Measurements from ENCODE around the gene DLG2. TPM values are rescaled to one million over a fixed set of nuclear protein-coding genes. Genes with fewer than 3 reads are reported as not detected.

The DLG2 gene
- total RNA-seq, 2 experiments from 2014 or later, result 1.3 to 1.7 TPM

- Mint-ChIP-seq H3K36me3 (ENCODE audit: low read depth) (no peaks in the 10 kb centered on the region), H3K4me3 (no peak overlapping the region), H3K4me1 (no peaks in the 10 kb centered on the region), H3K9me3 (peaks cover 30% of the 10 kb centered on the region), H3K27me3 (no peaks in the 10 kb centered on the region), H3K27ac (no peak overlapping the region)
- ChIA-PET CTCF (no interaction called here), POLR2A (no interaction called here)
- DNase-seq, result no peak
Measured at GRCh38 chr11:85170184-85170583, 457.0 kb downstream of the DLG2 start.

- ChIA-PET POLR2A (no interaction called here), CTCF (no interaction called here)
- Mint-ChIP-seq H3K4me3 (no peak overlapping the region), H3K9me3 (peaks cover 14% of the 10 kb centered on the region), H3K27ac (no peak overlapping the region), H3K4me1 (no peaks in the 10 kb centered on the region), H3K36me3 (ENCODE audit: low read depth) (no peaks in the 10 kb centered on the region), H3K27me3 (no peaks in the 10 kb centered on the region)
- DNase-seq, result no peak
Measured at GRCh38 chr11:85167471-85167870, 459.7 kb downstream of the DLG2 start.

GRCh38 chr11:85167038-85167437, 460.1 kb downstream of the DLG2 start:
- DNase-seq, result no peak
- ChIA-PET POLR2A (no interaction called here), CTCF (no interaction called here)
- H3K36me3 Mint-ChIP-seq (ENCODE audit: low read depth), result no peaks in the 10 kb centered on the region
- H3K4me1 Mint-ChIP-seq, result no peaks in the 10 kb centered on the region
- H3K9me3 Mint-ChIP-seq, result peaks cover 14% of the 10 kb centered on the region
- H3K27me3 Mint-ChIP-seq, result no peaks in the 10 kb centered on the region
- no peak overlapping the region for H3K27ac Mint-ChIP-seq
- no peak overlapping the region for H3K4me3 Mint-ChIP-seq

GRCh38 chr11:85165819-85166218, 461.3 kb downstream of the DLG2 start:
- Mint-ChIP-seq H3K36me3 (ENCODE audit: low read depth) (no peaks in the 10 kb centered on the region), H3K27ac (no peak overlapping the region), H3K27me3 (no peaks in the 10 kb centered on the region), H3K9me3 (peaks cover 13% of the 10 kb centered on the region), H3K4me1 (no peaks in the 10 kb centered on the region), H3K4me3 (no peak overlapping the region)
- ChIA-PET POLR2A (no interaction called here), CTCF (no interaction called here)
- no peak for DNase-seq

GRCh38 chr11:85164743-85165142, 462.4 kb downstream of the DLG2 start:
- Mint-ChIP-seq H3K27me3 (no peaks in the 10 kb centered on the region), H3K27ac (no peak overlapping the region), H3K4me1 (no peaks in the 10 kb centered on the region), H3K36me3 (ENCODE audit: low read depth) (no peaks in the 10 kb centered on the region), H3K9me3 (peaks cover 12% of the 10 kb centered on the region), H3K4me3 (no peak overlapping the region)
- POLR2A ChIA-PET, result no interaction called here
- CTCF ChIA-PET, result no interaction called here
- DNase-seq, result no peak

GRCh38 chr11:85154294-85154693, 472.9 kb downstream of the DLG2 start:
- DNase-seq, result no peak
- ChIA-PET POLR2A (no interaction called here), CTCF (interaction anchor here (0.7 kb wide), 1 partner anchor 701 kb away, joined by 5 read pairs; no protein-coding TSS in a partner anchor)
- H3K4me1 Mint-ChIP-seq, result no peaks in the 10 kb centered on the region
- H3K27ac Mint-ChIP-seq, result no peak overlapping the region
- no peaks in the 10 kb centered on the region for H3K36me3 Mint-ChIP-seq (ENCODE audit: low read depth)
- no peaks in the 10 kb centered on the region for H3K27me3 Mint-ChIP-seq
- no peak overlapping the region for H3K4me3 Mint-ChIP-seq
- peaks cover 13% of the 10 kb centered on the region for H3K9me3 Mint-ChIP-seq

- Mint-ChIP-seq H3K9me3 (peaks cover 17% of the 10 kb centered on the region), H3K27ac (no peak overlapping the region), H3K27me3 (no peaks in the 10 kb centered on the region), H3K4me3 (no peak overlapping the region), H3K36me3 (ENCODE audit: low read depth) (no peaks in the 10 kb centered on the region), H3K4me1 (no peaks in the 10 kb centered on the region)
- POLR2A ChIA-PET, result no interaction called here
- CTCF ChIA-PET, result no interaction called here
- no peak for DNase-seq
Measured at GRCh38 chr11:85137597-85137996, 489.5 kb downstream of the DLG2 start.

- H3K9me3 Mint-ChIP-seq, result peaks cover 10% of the 10 kb centered on the region
- H3K36me3 Mint-ChIP-seq (ENCODE audit: low read depth), result no peaks in the 10 kb centered on the region
- H3K27ac Mint-ChIP-seq, result no peak overlapping the region
- no peak overlapping the region for H3K4me3 Mint-ChIP-seq
- DNase-seq, result no peak
- no peaks in the 10 kb centered on the region for H3K27me3 Mint-ChIP-seq
- CTCF ChIA-PET, result no interaction called here
- POLR2A ChIA-PET, result no interaction called here
- H3K4me1 Mint-ChIP-seq, result no peaks in the 10 kb centered on the region
Measured at GRCh38 chr11:85133636-85134035, 493.5 kb downstream of the DLG2 start.

- DNase-seq, result no peak
- POLR2A ChIA-PET, result no interaction called here
- no peaks in the 10 kb centered on the region for H3K36me3 Mint-ChIP-seq (ENCODE audit: low read depth)
Measured at GRCh38 chr11:85132851-85133585, 494.1 kb downstream of the DLG2 start.

GRCh38 chr11:85127349-85127748, 499.8 kb downstream of the DLG2 start:
- ChIA-PET CTCF (no interaction called here), POLR2A (no interaction called here)
- no peak for DNase-seq
- Mint-ChIP-seq H3K27ac (no peak overlapping the region), H3K4me1 (no peaks in the 10 kb centered on the region), H3K36me3 (ENCODE audit: low read depth) (no peaks in the 10 kb centered on the region), H3K27me3 (no peaks in the 10 kb centered on the region), H3K9me3 (peaks cover 16% of the 10 kb centered on the region), H3K4me3 (no peak overlapping the region)

More at GRCh38 chr11:85132851-85133585, 494.1 kb downstream of the DLG2 start:
- peaks cover 7% of the 10 kb centered on the region for H3K9me3 Mint-ChIP-seq
- H3K27ac Mint-ChIP-seq, result no peak overlapping the region
- H3K4me3 Mint-ChIP-seq, result no peak overlapping the region
- H3K4me1 Mint-ChIP-seq, result no peaks in the 10 kb centered on the region
- H3K27me3 Mint-ChIP-seq, result no peaks in the 10 kb centered on the region
- CTCF ChIA-PET, result no interaction called here

- H3K4me3 Mint-ChIP-seq, result no peak overlapping the region
- POLR2A ChIA-PET, result no interaction called here
Measured at GRCh38 chr11:85123752-85124231, 503.4 kb downstream of the DLG2 start.

GRCh38 chr11:85118151-85118550, 509.0 kb downstream of the DLG2 start:
- no peaks in the 10 kb centered on the region for H3K27me3 Mint-ChIP-seq
- H3K4me1 Mint-ChIP-seq, result no peaks in the 10 kb centered on the region
- H3K4me3 Mint-ChIP-seq, result no peak overlapping the region
- H3K27ac Mint-ChIP-seq, result no peak overlapping the region
- POLR2A ChIA-PET, result no interaction called here
- peaks cover 17% of the 10 kb centered on the region for H3K9me3 Mint-ChIP-seq
- H3K36me3 Mint-ChIP-seq (ENCODE audit: low read depth), result no peaks in the 10 kb centered on the region
- DNase-seq, result no peak
- CTCF ChIA-PET, result no interaction called here

More at GRCh38 chr11:85123752-85124231, 503.4 kb downstream of the DLG2 start:
- no peaks in the 10 kb centered on the region for H3K27me3 Mint-ChIP-seq
- H3K4me1 Mint-ChIP-seq, result no peaks in the 10 kb centered on the region
- no peak for DNase-seq
- no peaks in the 10 kb centered on the region for H3K36me3 Mint-ChIP-seq (ENCODE audit: low read depth)
- no peak overlapping the region for H3K27ac Mint-ChIP-seq
- CTCF ChIA-PET, result no interaction called here
- peaks cover 21% of the 10 kb centered on the region for H3K9me3 Mint-ChIP-seq

- POLR2A ChIA-PET, result no interaction called here
- no peaks in the 10 kb centered on the region for H3K36me3 Mint-ChIP-seq (ENCODE audit: low read depth)
- no peak overlapping the region for H3K27ac Mint-ChIP-seq
- no peaks in the 10 kb centered on the region for H3K4me1 Mint-ChIP-seq
- H3K4me3 Mint-ChIP-seq, result no peak overlapping the region
- no peak for DNase-seq
- no peaks in the 10 kb centered on the region for H3K27me3 Mint-ChIP-seq
- CTCF ChIA-PET, result no interaction called here
- peaks cover 10% of the 10 kb centered on the region for H3K9me3 Mint-ChIP-seq
Measured at GRCh38 chr11:85115798-85116197, 511.3 kb downstream of the DLG2 start.

GRCh38 chr11:85114786-85115185, 512.4 kb downstream of the DLG2 start:
- no peak for DNase-seq
- Mint-ChIP-seq H3K4me1 (no peaks in the 10 kb centered on the region), H3K9me3 (peaks cover 10% of the 10 kb centered on the region), H3K27me3 (no peaks in the 10 kb centered on the region), H3K4me3 (no peak overlapping the region), H3K36me3 (ENCODE audit: low read depth) (no peaks in the 10 kb centered on the region), H3K27ac (no peak overlapping the region)
- ChIA-PET POLR2A (no interaction called here), CTCF (no interaction called here)

Data from activated CD4-positive, alpha-beta memory T cell treated with anti-CD3 and anti-CD28 coated beads, Interleukin-2, amount 10 ng/mL, durations not matched to agents 7 days and 5 days (primary cell).